Fibroblast of lung (primary cell): ENCODE results near the gene KLHL13. TPM values are rescaled to one million over a fixed set of nuclear protein-coding genes. Genes with fewer than 3 reads are reported as not detected.

ENCODE experiments used
- DNase-seq, 2 donors: peaks; one replicate each; pipeline versions ENCODE4 v3.0.0 to v3.0.0-alpha.2; 2010; ENCODE audit warnings: low read depth in 2 of 2
- H2AFZ ChIP-seq: 2 replicates; pipeline ENCODE4 v1.5.1; 2012; ENCODE audit warnings: low read length, control low read depth, inconsistent platforms
- H3K27ac ChIP-seq: 2 replicates; pipeline ENCODE4 v1.5.1; 2011; ENCODE audit warnings: low read length, control low read depth; ENCODE audit not compliant: insufficient read depth
- H3K27me3 ChIP-seq: 2 replicates; pipeline ENCODE4 v1.5.1; 2011; ENCODE audit warnings: mild to moderate bottlenecking, low read length; ENCODE audit not compliant: control insufficient read depth, insufficient read depth
- H3K36me3 ChIP-seq: 2 replicates; pipeline ENCODE4 v1.5.1; 2011; ENCODE audit warnings: low read length; ENCODE audit not compliant: control insufficient read depth, insufficient read depth
- H3K4me1 ChIP-seq: 2 replicates; pipeline ENCODE4 v1.5.1; 2011; ENCODE audit warnings: low read length; ENCODE audit not compliant: control insufficient read depth, insufficient read depth; ENCODE audit errors: extremely low read depth
- H3K4me2 ChIP-seq: 2 replicates; pipeline ENCODE4 v1.5.1; 2011; ENCODE audit warnings: low read length, control low read depth; ENCODE audit not compliant: insufficient read depth; ENCODE audit errors: extremely low read depth
- H3K4me3 ChIP-seq, 4 experiments: fragments of 200-600 bp in 1 of 4; sonication (generic) in 1 of 4; replicated peaks in 1 of 4; 2 replicates each; pipeline ENCODE4 v1.5.1; 2011 to 2016; ENCODE audit warnings: low read length in 4 of 4, low read depth in 3 of 4, mild to moderate bottlenecking in 3 of 4, control low read depth in 2 of 4, inconsistent platforms in 1 of 4, mixed read lengths in 1 of 4; ENCODE audit not compliant: insufficient read depth in 1 of 4; ENCODE audit errors: control extremely low read depth in 1 of 4
- H3K79me2 ChIP-seq: 2 replicates; pipeline ENCODE4 v1.5.1; 2012; ENCODE audit warnings: mild to moderate bottlenecking, low read length, inconsistent platforms; ENCODE audit not compliant: control insufficient read depth, insufficient read depth
- H3K9ac ChIP-seq: 2 replicates; pipeline ENCODE4 v1.5.1; 2011; ENCODE audit warnings: mild to moderate bottlenecking, low read length, control low read depth; ENCODE audit not compliant: insufficient read depth
- H3K9me3 ChIP-seq: 2 replicates; pipeline ENCODE4 v1.5.1; 2012; ENCODE audit warnings: low read depth, low read length; ENCODE audit not compliant: control insufficient read depth, insufficient read depth
- H4K20me1 ChIP-seq: 2 replicates; pipeline ENCODE4 v1.5.1; 2011; ENCODE audit warnings: low read length; ENCODE audit not compliant: control insufficient read depth, insufficient read depth; ENCODE audit errors: extremely low read depth
- CTCF ChIP-seq, 2 donors: IDR thresholded peaks in 1 of 2; conservative IDR thresholded peaks in 1 of 2; 1 replicate in 1 of 2; 2 replicates in 1 of 2; pipeline ENCODE4 v1.5.1; 2011 to 2012; ENCODE audit warnings: low read length in 2 of 2, control low read depth in 1 of 2, inconsistent platforms in 1 of 2, low read depth in 1 of 2, mild to moderate bottlenecking in 1 of 2
- EZH2 ChIP-seq: IDR thresholded peaks from 2 replicates; pipeline ENCODE4 v1.5.1; 2012; ENCODE audit warnings: low read length, control low read depth, mild to moderate bottlenecking; ENCODE audit errors: missing control alignments
- polyA plus RNA-seq, 2 donors: library from polyadenylated mRNA; depleted of rRNA in 1 of 2; stranded (reverse) in 1 of 2; unstranded in 1 of 2; fragments of >200 nt; gene quantifications; 2 replicates each; pipeline ENCODE4 v1.2.1, GENCODE V29; 2011 to 2012; ENCODE audit warnings: missing spikeins in 1 of 2
- total RNA-seq: library from RNA; depleted of rRNA; stranded (reverse); fragments of >200 nt; gene quantifications from 2 replicates; pipeline ENCODE4 v1.2.1, GENCODE V29; 2014

Gene KLHL13
- total and polyA plus RNA-seq, 2 donors (not counting 1 experiment from before 2014, with no cell fraction given) = 6.2 to 22.5 TPM

GRCh38 chrX:117989512-117989911 lies 127.1 kb downstream of the KLHL13 start:
- H3K27me3 ChIP-seq = no peaks in the 10 kb centered on the region
- H3K9me3 ChIP-seq = no peaks in the 10 kb centered on the region
- H3K36me3 ChIP-seq = no peaks in the 10 kb centered on the region
- no peaks in the 10 kb centered on the region for H4K20me1 ChIP-seq
- TF ChIP-seq EZH2 = no peak
- TF ChIP-seq CTCF (conservative IDR thresholded peaks at IDR 0.05 in 1 of 2, IDR thresholded peaks at IDR 0.05 in 1 of 2; ENCODE audit: low read depth in 1 of 2, low read length in 2 of 2) = no peak
- peaks cover 3% of the 10 kb centered on the region for H3K4me1 ChIP-seq
- H3K79me2 ChIP-seq = no peaks in the 10 kb centered on the region
- H3K4me3 ChIP-seq = no peak overlapping the region
- H2AFZ ChIP-seq = no peak overlapping the region
- peak in 1 of 2 donors; percentile 47 for DNase-seq
- H3K27ac ChIP-seq = peak overlapping the region; percentile 59
- H3K9ac ChIP-seq = no peak overlapping the region
- H3K4me2 ChIP-seq = no peak overlapping the region

GRCh38 chrX:117987373-117987772 lies 129.2 kb downstream of the KLHL13 start:
- H3K79me2 ChIP-seq = no peaks in the 10 kb centered on the region
- no peak overlapping the region for H3K4me2 ChIP-seq
- no peak overlapping the region for H3K27ac ChIP-seq
- TF ChIP-seq EZH2 (no peak), CTCF (conservative IDR thresholded peaks at IDR 0.05 in 1 of 2, IDR thresholded peaks at IDR 0.05 in 1 of 2; ENCODE audit: low read depth in 1 of 2, low read length in 2 of 2) (no peak)
- H2AFZ ChIP-seq = no peak overlapping the region
- H3K27me3 ChIP-seq = no peaks in the 10 kb centered on the region
- H3K4me1 ChIP-seq = peaks cover 3% of the 10 kb centered on the region
- no peaks in the 10 kb centered on the region for H3K9me3 ChIP-seq
- H3K4me3 ChIP-seq = no peak overlapping the region
- peak; percentile 47 to 64 for DNase-seq
- no peaks in the 10 kb centered on the region for H4K20me1 ChIP-seq
- no peak overlapping the region for H3K9ac ChIP-seq
- no peaks in the 10 kb centered on the region for H3K36me3 ChIP-seq

GRCh38 chrX:117985241-117985640 lies 131.4 kb downstream of the KLHL13 start:
- no peak overlapping the region for H3K4me3 ChIP-seq
- H3K9me3 ChIP-seq = no peaks in the 10 kb centered on the region
- H3K36me3 ChIP-seq = no peaks in the 10 kb centered on the region
- no peak overlapping the region for H3K9ac ChIP-seq
- H3K79me2 ChIP-seq = no peaks in the 10 kb centered on the region
- H2AFZ ChIP-seq = no peak overlapping the region
- no peaks in the 10 kb centered on the region for H4K20me1 ChIP-seq
- H3K4me1 ChIP-seq = peaks cover 3% of the 10 kb centered on the region
- TF ChIP-seq CTCF (conservative IDR thresholded peaks at IDR 0.05 in 1 of 2, IDR thresholded peaks at IDR 0.05 in 1 of 2; ENCODE audit: low read depth in 1 of 2, low read length in 2 of 2) (peak in 1 of 2 donors; percentile 11), EZH2 (no peak)
- H3K27me3 ChIP-seq = no peaks in the 10 kb centered on the region
- no peak overlapping the region for H3K4me2 ChIP-seq
- DNase-seq = peak in 1 of 2 donors; percentile 12
- no peak overlapping the region for H3K27ac ChIP-seq
